Liver (tissue), 3 donors: ENCODE results near the gene FANCE.

Experiments used
- FOXA1 ChIP-seq: IDR thresholded peaks from 2 replicates; pipeline ENCODE4 v1.6.1; 2016; ENCODE audit warnings: antibody characterized with exemption
- GABPA ChIP-seq, 2 donors: IDR thresholded peaks in 1 of 2; conservative IDR thresholded peaks in 1 of 2; 2 replicates each; pipeline ENCODE4 v1.6.1; 2016; ENCODE audit warnings: antibody characterized with exemption in 2 of 2, mild to moderate bottlenecking in 1 of 2, moderate library complexity in 1 of 2
- JUND ChIP-seq, 2 donors: IDR thresholded peaks; 2 replicates each; pipeline ENCODE4 v1.6.1; 2016; ENCODE audit warnings: antibody characterized with exemption in 2 of 2
- SP1 ChIP-seq: IDR thresholded peaks from 2 replicates; pipeline ENCODE4 v1.6.1; 2018; ENCODE audit warnings: antibody characterized with exemption, mild to moderate bottlenecking
- TAF1 ChIP-seq: conservative IDR thresholded peaks from 2 replicates; pipeline ENCODE4 v1.6.1; 2016; ENCODE audit warnings: antibody characterized with exemption, mild to moderate bottlenecking
- YY1 ChIP-seq: IDR thresholded peaks from 2 replicates; pipeline ENCODE4 v1.6.1; 2016; ENCODE audit warnings: antibody characterized with exemption, mild to moderate bottlenecking
- TF ChIP-seq, protein P1 (sequence below): IDR thresholded peaks from 2 replicates; pipeline ENCODE4 v1.6.1; 2016; ENCODE audit warnings: antibody characterized with exemption
- TF ChIP-seq, protein P2 (sequence below): fragments of 150-350 bp; IDR thresholded peaks from 2 replicates; pipeline ENCODE4 v1.5.1; 2017; ENCODE audit warnings: improper control_type of control experiment, low read depth, low read length; ENCODE audit not compliant: missing input control
- TF ChIP-seq, protein P3 (sequence below): IDR thresholded peaks from 2 replicates; pipeline ENCODE4 v1.6.1; 2016; ENCODE audit warnings: antibody characterized with exemption, mild to moderate bottlenecking
- donor health status: healthy.
- donor health status: healthy.

- TF ChIP-seq, protein P1, sequence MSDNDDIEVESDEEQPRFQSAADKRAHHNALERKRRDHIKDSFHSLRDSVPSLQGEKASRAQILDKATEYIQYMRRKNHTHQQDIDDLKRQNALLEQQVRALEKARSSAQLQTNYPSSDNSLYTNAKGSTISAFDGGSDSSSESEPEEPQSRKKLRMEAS, result no peak
- TF ChIP-seq, protein P2, sequence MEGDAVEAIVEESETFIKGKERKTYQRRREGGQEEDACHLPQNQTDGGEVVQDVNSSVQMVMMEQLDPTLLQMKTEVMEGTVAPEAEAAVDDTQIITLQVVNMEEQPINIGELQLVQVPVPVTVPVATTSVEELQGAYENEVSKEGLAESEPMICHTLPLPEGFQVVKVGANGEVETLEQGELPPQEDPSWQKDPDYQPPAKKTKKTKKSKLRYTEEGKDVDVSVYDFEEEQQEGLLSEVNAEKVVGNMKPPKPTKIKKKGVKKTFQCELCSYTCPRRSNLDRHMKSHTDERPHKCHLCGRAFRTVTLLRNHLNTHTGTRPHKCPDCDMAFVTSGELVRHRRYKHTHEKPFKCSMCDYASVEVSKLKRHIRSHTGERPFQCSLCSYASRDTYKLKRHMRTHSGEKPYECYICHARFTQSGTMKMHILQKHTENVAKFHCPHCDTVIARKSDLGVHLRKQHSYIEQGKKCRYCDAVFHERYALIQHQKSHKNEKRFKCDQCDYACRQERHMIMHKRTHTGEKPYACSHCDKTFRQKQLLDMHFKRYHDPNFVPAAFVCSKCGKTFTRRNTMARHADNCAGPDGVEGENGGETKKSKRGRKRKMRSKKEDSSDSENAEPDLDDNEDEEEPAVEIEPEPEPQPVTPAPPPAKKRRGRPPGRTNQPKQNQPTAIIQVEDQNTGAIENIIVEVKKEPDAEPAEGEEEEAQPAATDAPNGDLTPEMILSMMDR, result no peak
- TF ChIP-seq SP1 (no peak), GABPA (IDR thresholded peaks at IDR 0.05 in 1 of 2, conservative IDR thresholded peaks at IDR 0.05 in 1 of 2) (no peak), TAF1 (no peak), FOXA1 (no peak), JUND (IDR thresholded peaks at IDR 0.05) (no peak), YY1 (no peak)
- TF ChIP-seq, protein P3, sequence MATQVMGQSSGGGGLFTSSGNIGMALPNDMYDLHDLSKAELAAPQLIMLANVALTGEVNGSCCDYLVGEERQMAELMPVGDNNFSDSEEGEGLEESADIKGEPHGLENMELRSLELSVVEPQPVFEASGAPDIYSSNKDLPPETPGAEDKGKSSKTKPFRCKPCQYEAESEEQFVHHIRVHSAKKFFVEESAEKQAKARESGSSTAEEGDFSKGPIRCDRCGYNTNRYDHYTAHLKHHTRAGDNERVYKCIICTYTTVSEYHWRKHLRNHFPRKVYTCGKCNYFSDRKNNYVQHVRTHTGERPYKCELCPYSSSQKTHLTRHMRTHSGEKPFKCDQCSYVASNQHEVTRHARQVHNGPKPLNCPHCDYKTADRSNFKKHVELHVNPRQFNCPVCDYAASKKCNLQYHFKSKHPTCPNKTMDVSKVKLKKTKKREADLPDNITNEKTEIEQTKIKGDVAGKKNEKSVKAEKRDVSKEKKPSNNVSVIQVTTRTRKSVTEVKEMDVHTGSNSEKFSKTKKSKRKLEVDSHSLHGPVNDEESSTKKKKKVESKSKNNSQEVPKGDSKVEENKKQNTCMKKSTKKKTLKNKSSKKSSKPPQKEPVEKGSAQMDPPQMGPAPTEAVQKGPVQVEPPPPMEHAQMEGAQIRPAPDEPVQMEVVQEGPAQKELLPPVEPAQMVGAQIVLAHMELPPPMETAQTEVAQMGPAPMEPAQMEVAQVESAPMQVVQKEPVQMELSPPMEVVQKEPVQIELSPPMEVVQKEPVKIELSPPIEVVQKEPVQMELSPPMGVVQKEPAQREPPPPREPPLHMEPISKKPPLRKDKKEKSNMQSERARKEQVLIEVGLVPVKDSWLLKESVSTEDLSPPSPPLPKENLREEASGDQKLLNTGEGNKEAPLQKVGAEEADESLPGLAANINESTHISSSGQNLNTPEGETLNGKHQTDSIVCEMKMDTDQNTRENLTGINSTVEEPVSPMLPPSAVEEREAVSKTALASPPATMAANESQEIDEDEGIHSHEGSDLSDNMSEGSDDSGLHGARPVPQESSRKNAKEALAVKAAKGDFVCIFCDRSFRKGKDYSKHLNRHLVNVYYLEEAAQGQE, result no peak
Measured at GRCh38 chr6:35506536-35506935, 54.4 kb downstream of the FANCE start.
